ENCODE measurements around the gene ISLR.

DNA sequence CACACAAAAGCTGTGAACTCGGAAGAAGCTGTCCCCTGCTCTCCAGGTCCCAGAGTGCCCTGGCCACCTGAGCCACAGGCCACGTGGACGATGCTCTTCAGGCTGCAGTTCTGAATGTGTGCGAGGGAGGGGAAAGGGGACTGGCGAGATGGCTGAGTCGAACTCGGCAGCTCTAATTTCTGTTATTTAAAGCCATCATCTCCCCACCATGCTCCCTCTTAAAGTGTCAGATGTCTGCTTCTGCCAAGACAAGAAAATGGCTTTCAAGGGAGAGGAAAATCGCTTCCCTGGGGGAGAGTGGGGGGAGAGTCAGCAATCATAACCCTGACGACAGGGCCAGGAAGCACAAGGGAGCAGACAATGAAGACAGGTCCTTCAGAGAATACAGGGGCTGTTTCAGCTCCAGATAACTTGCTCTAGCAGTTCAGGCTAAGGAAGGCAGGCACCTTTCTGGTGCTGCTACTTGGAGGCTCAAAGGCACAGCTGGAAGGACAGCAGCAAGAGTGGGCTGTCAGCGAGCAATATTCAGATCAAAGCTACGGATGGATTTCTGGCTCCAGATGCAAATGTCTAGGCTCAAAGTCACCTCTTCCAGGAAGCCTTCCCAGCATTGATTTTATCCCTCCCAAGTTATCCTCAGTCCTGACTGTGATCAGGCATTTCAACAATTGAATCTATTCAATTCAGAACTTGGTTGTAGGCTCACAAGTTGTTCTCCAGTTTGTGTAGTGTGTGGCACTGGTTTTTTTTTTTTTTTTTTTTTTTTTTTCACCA is 47.2 kb downstream of the ISLR start:
- TF ChIP-seq RNF2 (IDR thresholded peaks at IDR 0.05; ENCODE audit: borderline replicate concordance, low read depth, low read length, missing control alignments, poor library complexity, severe bottlenecking): no peak
- no peak for TF ChIP-seq SAP30 (IDR thresholded peaks at IDR 0.05; ENCODE audit: insufficient read depth, insufficient replicate concordance, low read length)
- TF ChIP-seq POLR2A (IDR thresholded peaks at IDR 0.05; ENCODE audit: control extremely low read depth in 1 of 2, low read depth in 2 of 2, low read length in 2 of 2): no peak
- no peak for TF ChIP-seq EGR1 (IDR thresholded peaks at IDR 0.05; ENCODE audit: borderline replicate concordance, low read depth, low read length)
- no peak for TF ChIP-seq ZNF274 (IDR thresholded peaks at IDR 0.05; ENCODE audit: borderline replicate concordance, extremely low read depth, low read length)
- no peak for TF ChIP-seq CEBPB (IDR thresholded peaks at IDR 0.05; ENCODE audit: low read depth, low read length)
- TF ChIP-seq, protein P1, sequence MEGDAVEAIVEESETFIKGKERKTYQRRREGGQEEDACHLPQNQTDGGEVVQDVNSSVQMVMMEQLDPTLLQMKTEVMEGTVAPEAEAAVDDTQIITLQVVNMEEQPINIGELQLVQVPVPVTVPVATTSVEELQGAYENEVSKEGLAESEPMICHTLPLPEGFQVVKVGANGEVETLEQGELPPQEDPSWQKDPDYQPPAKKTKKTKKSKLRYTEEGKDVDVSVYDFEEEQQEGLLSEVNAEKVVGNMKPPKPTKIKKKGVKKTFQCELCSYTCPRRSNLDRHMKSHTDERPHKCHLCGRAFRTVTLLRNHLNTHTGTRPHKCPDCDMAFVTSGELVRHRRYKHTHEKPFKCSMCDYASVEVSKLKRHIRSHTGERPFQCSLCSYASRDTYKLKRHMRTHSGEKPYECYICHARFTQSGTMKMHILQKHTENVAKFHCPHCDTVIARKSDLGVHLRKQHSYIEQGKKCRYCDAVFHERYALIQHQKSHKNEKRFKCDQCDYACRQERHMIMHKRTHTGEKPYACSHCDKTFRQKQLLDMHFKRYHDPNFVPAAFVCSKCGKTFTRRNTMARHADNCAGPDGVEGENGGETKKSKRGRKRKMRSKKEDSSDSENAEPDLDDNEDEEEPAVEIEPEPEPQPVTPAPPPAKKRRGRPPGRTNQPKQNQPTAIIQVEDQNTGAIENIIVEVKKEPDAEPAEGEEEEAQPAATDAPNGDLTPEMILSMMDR (IDR thresholded peaks at IDR 0.05; ENCODE audit: control extremely low read depth in 1 of 3, insufficient read depth in 1 of 3, low read depth in 1 of 3, low read length in 3 of 3): no peak
- no peak for TF ChIP-seq CHD1 (IDR thresholded peaks at IDR 0.05; ENCODE audit: low read depth, low read length)
- no peak for TF ChIP-seq RFX5 (IDR thresholded peaks at IDR 0.05; ENCODE audit: borderline replicate concordance, low read depth, low read length)
- no peak for TF ChIP-seq YY1 (IDR thresholded peaks at IDR 0.05; ENCODE audit: low read depth, low read length)
- TF ChIP-seq CBX5 (IDR thresholded peaks at IDR 0.05; ENCODE audit: low read depth, low read length): no peak
- TF ChIP-seq NRF1 (IDR thresholded peaks at IDR 0.05; ENCODE audit: low read depth, low read length): no peak
- TF ChIP-seq, protein P2, sequence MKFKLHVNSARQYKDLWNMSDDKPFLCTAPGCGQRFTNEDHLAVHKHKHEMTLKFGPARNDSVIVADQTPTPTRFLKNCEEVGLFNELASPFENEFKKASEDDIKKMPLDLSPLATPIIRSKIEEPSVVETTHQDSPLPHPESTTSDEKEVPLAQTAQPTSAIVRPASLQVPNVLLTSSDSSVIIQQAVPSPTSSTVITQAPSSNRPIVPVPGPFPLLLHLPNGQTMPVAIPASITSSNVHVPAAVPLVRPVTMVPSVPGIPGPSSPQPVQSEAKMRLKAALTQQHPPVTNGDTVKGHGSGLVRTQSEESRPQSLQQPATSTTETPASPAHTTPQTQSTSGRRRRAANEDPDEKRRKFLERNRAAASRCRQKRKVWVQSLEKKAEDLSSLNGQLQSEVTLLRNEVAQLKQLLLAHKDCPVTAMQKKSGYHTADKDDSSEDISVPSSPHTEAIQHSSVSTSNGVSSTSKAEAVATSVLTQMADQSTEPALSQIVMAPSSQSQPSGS (IDR thresholded peaks at IDR 0.05; ENCODE audit: low read length): no peak

Measured in H1 (cell line).